HCT116 (cell line): ENCODE results near the gene TNIP3. TPM values are rescaled to one million over a fixed set of nuclear protein-coding genes. Genes with fewer than 3 reads are reported as not detected.

Source experiments
- ATAC-seq: fragments of 200-7000 bp; cut with Tn5 transposase; 2 replicates; pipeline ENCODE4 v1.9.1; 2020; ENCODE audit warnings: mild to moderate bottlenecking, moderate library complexity
- BruUV-seq: library from RNA; stranded (reverse); fragments of 400-500 nt; replicated peaks from 2 replicates; lab custom pipeline; 2021; lab: Mats Ljungman, UMichigan
- CTCF ChIA-PET: fragments of 300-600 bp; sonication (Branson Sonifier 250); formaldehyde crosslinking; loops from one replicate; lab custom pipeline; 2021; ENCODE audit warnings: antibody characterized with exemption; lab: Charles Lee
- POLR2A ChIA-PET: fragments of 300-600, 350-600 bp; sonication (Branson Sonifier 250); formaldehyde crosslinking; loops from one replicate; lab custom pipeline; 2021; ENCODE audit warnings: antibody characterized with exemption; lab: Charles Lee
- RAD21 ChIA-PET, 2 experiments: fragments of 300-600 bp; sonication (Branson Sonifier 250); formaldehyde crosslinking; loops; one replicate each; lab custom pipeline; 2023; ENCODE audit warnings: low total read pairs in 2 of 2; ENCODE audit not compliant: uncharacterized antibody in 2 of 2, unreplicated experiment in 2 of 2, low non-redundant PET in 1 of 2; lab: Charles Lee
- DNase-seq: peaks from one replicate; pipeline ENCODE4 v3.0.0-alpha.2; 2010; ENCODE audit warnings: low read depth, low spot score
- H2AFZ ChIP-seq: fragments of 200-600 bp; shearing (Covaris generic), sonication (generic); 2 replicates; pipeline ENCODE4 v1.6.1; 2017; ENCODE audit warnings: low read depth, mixed run types, mixed read lengths, antibody characterized with exemption, low read length; ENCODE audit not compliant: poor library complexity, severe bottlenecking
- H3K27ac ChIP-seq: 2 replicates; pipeline ENCODE4 v1.5.1; 2012; ENCODE audit warnings: low read depth, low read length
- H3K27me3 ChIP-seq: fragments of 200-600 bp; sonication (generic); 2 replicates; pipeline ENCODE4 v1.6.1; 2016; ENCODE audit warnings: mixed run types, low read length, mixed read lengths; ENCODE audit not compliant: insufficient read depth
- H3K36me3 ChIP-seq, 2 experiments: fragments of 200-500 bp in 1 of 2; fragments of 200-600 bp in 1 of 2; sonication (Bioruptor generic) in 1 of 2; sonication (generic) in 1 of 2; 2 replicates each; pipeline versions ENCODE4 v1.5.1 to v1.6.1; 2014 to 2016; ENCODE audit warnings: low read length in 2 of 2, inconsistent platforms in 1 of 2, mixed read lengths in 1 of 2, mixed run types in 1 of 2; ENCODE audit not compliant: insufficient read depth in 2 of 2, control insufficient read depth in 1 of 2
- H3K4me1 ChIP-seq, 2 experiments: fragments of 200-600 bp in 1 of 2; sonication (generic) in 1 of 2; 2 replicates each; pipeline versions ENCODE4 v1.5.1 to v1.6.1; 2012 to 2017; ENCODE audit warnings: low read length in 2 of 2, inconsistent platforms in 1 of 2, mild to moderate bottlenecking in 1 of 2, mixed read lengths in 1 of 2, mixed run types in 1 of 2, moderate library complexity in 1 of 2; ENCODE audit not compliant: insufficient read depth in 2 of 2, control insufficient read depth in 1 of 2
- H3K4me2 ChIP-seq: fragments of 200-600 bp; sonication (generic); 2 replicates; pipeline ENCODE4 v1.6.1; 2017; ENCODE audit warnings: mixed run types, low read length, mixed read lengths
- H3K4me3 ChIP-seq, 2 experiments: fragments of 200-600 bp in 1 of 2; sonication (generic) in 1 of 2; replicated peaks in 1 of 2; 2 replicates each; pipeline ENCODE4 v1.5.1; 2011 to 2016; ENCODE audit warnings: low read length in 2 of 2, control low read depth in 1 of 2, low read depth in 1 of 2, mild to moderate bottlenecking in 1 of 2, mixed read lengths in 1 of 2, mixed run types in 1 of 2
- H3K79me2 ChIP-seq: fragments of 200-600 bp; sonication (generic); 2 replicates; pipeline ENCODE4 v1.6.1; 2017; ENCODE audit warnings: mild to moderate bottlenecking, mixed run types, low read length, moderate library complexity, mixed read lengths; ENCODE audit not compliant: insufficient read depth
- H3K9ac ChIP-seq: fragments of 200-600 bp; sonication (generic); 2 replicates; pipeline ENCODE4 v1.6.1; 2016; ENCODE audit warnings: low read length, mixed read lengths
- H3K9me2 ChIP-seq: fragments of 200-600 bp; sonication (generic), shearing (Covaris generic); 2 replicates; pipeline ENCODE4 v1.6.1; 2017; ENCODE audit warnings: mixed run types, mild to moderate bottlenecking, moderate library complexity; ENCODE audit not compliant: insufficient read depth
- H3K9me3 ChIP-seq, 2 experiments: fragments of 200-500 bp in 1 of 2; fragments of 200-600 bp in 1 of 2; sonication (Bioruptor generic) in 1 of 2; sonication (generic) in 1 of 2; 2 replicates each; pipeline ENCODE4 v1.6.1; 2014 to 2017; ENCODE audit warnings: low read length in 2 of 2, mixed read lengths in 2 of 2, inconsistent platforms in 1 of 2, low read depth in 1 of 2, mild to moderate bottlenecking in 1 of 2, mixed run types in 1 of 2, moderate library complexity in 1 of 2; ENCODE audit not compliant: control insufficient read depth in 1 of 2, insufficient read depth in 1 of 2
- H4K20me1 ChIP-seq: fragments of 200-600 bp; sonication (generic), shearing (Covaris generic); 2 replicates; pipeline ENCODE4 v1.6.1; 2017; ENCODE audit warnings: mixed run types, mild to moderate bottlenecking, moderate library complexity; ENCODE audit not compliant: insufficient read depth
- CBX3 ChIP-seq: IDR thresholded peaks from 2 replicates; pipeline ENCODE4 v1.6.1; 2012; ENCODE audit warnings: low read depth
- CEBPB ChIP-seq: IDR thresholded peaks from 2 replicates; pipeline ENCODE4 v1.6.1; 2012; ENCODE audit warnings: low read depth
- EGR1 ChIP-seq: IDR thresholded peaks from 2 replicates; pipeline ENCODE4 v1.6.1; 2012; ENCODE audit warnings: low read depth
- ELF1 ChIP-seq: IDR thresholded peaks from 2 replicates; pipeline ENCODE4 v1.6.1; 2012; ENCODE audit warnings: low read depth, borderline replicate concordance
- EZH2 ChIP-seq: fragments of 200-600 bp; sonication (generic); IDR thresholded peaks from 2 replicates; pipeline ENCODE4 v1.6.1; 2017; ENCODE audit warnings: antibody characterized with exemption, mixed run types
- EZH2phosphoT487 ChIP-seq: fragments of 200-600 bp; IDR thresholded peaks from 2 replicates; pipeline ENCODE4 v1.6.1; 2018; ENCODE audit warnings: antibody characterized with exemption, borderline replicate concordance
- FOSL1 ChIP-seq: IDR thresholded peaks from 2 replicates; pipeline ENCODE4 v1.6.1; 2012; ENCODE audit warnings: low read depth
- JUND ChIP-seq: IDR thresholded peaks from 2 replicates; pipeline ENCODE4 v1.6.1; 2012
- POLR2A ChIP-seq: IDR thresholded peaks from 2 replicates; pipeline ENCODE4 v1.7.0; 2011; ENCODE audit warnings: borderline replicate concordance; ENCODE audit not compliant: insufficient read depth, insufficient read length; ENCODE audit errors: extremely low read depth
- POLR2AphosphoS5 ChIP-seq: IDR thresholded peaks from 2 replicates; pipeline ENCODE4 v1.6.1; 2011; ENCODE audit warnings: mild to moderate bottlenecking, low read depth, low read length, moderate library complexity
- RAD21 ChIP-seq: IDR thresholded peaks from 2 replicates; pipeline ENCODE4 v1.6.1; 2012; ENCODE audit warnings: low read depth, mild to moderate bottlenecking
- SRF ChIP-seq: IDR thresholded peaks from 2 replicates; pipeline ENCODE4 v1.6.1; 2012; ENCODE audit warnings: low read depth
- TCF7L2 ChIP-seq: IDR thresholded peaks from 2 replicates; pipeline ENCODE4 v1.7.0; 2011; ENCODE audit warnings: borderline replicate concordance, inconsistent platforms; ENCODE audit not compliant: insufficient read depth, insufficient read length; ENCODE audit errors: extremely low read depth
- ZFX ChIP-seq: fragments of 450-650 bp; IDR thresholded peaks from 2 replicates; pipeline ENCODE4 v1.6.1; 2017
- ZNF274 ChIP-seq: fragments of 200-500 bp; sonication (Bioruptor generic); IDR thresholded peaks from 2 replicates; pipeline ENCODE4 v1.6.1; 2014; ENCODE audit warnings: mild to moderate bottlenecking, low read depth, low read length, inconsistent platforms
- intact Hi-C: fragments of 100-400 bp; cut with micrococcal nuclease; formaldehyde crosslinking; loops from 2 replicates; pipeline ENCODE4 v1.10.0; 2022
- total RNA-seq: library from RNA; stranded (reverse); gene quantifications from one replicate; pipeline ENCODE4 v1.2.1, GENCODE V29; 2021; ENCODE audit not compliant: unreplicated experiment
- TF ChIP-seq, protein P1 (sequence below): IDR thresholded peaks from 2 replicates; pipeline ENCODE4 v1.6.1; 2012
- TF ChIP-seq, protein P2 (sequence below): IDR thresholded peaks from 2 replicates; pipeline ENCODE4 v1.6.1; 2012; ENCODE audit warnings: low read depth
- TF ChIP-seq, protein P3 (sequence below), 3 experiments: fragments of 200-600 bp in 1 of 3; sonication (generic) in 1 of 3; IDR thresholded peaks in 2 of 3; conservative IDR thresholded peaks in 1 of 3; 2 replicates each; pipeline ENCODE4 v1.5.1; 2012 to 2017; ENCODE audit warnings: low read depth in 2 of 3, low read length in 2 of 3, antibody characterized with exemption in 1 of 3, borderline replicate concordance in 1 of 3, control low read depth in 1 of 3, mild to moderate bottlenecking in 1 of 3, mixed read lengths in 1 of 3, mixed run types in 1 of 3, moderate library complexity in 1 of 3; ENCODE audit not compliant: insufficient read depth in 1 of 3
- TF ChIP-seq, protein P4 (sequence below): IDR thresholded peaks from 2 replicates; pipeline ENCODE4 v1.6.1; 2011; ENCODE audit warnings: mild to moderate bottlenecking, low read length, moderate library complexity; ENCODE audit not compliant: insufficient replicate concordance; ENCODE audit errors: extremely low read depth

TNIP3 gene
- total RNA-seq, 1 experiment from 2014 or later: not detected

DNA sequence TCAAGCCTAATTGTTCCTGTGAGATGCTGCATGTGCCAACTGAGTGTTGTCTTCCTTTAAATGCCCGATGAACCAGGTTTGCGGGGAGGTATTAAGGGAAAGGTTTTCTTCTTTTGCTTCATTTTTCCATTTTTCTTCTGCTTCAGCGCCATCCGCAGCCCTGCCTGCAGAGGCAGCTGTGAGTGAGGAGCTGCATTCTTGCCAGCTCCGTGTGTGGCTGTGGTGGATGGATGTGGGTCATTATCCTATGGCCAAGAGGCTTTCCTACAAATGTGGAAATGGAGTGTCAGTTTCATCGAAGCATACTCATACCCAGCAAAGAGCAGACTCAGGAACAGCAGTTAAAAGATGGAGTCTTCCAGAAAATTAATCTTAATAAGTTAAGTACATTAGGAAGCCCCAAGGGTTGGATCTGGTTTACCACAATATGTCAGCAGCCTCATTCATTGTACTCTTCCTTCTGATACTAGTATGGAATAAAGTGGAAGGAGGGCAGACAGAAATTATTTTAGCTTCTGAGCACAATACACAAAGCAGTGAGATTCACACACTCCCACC lies 37.6 kb downstream of the TNIP3 start:
- H3K9ac ChIP-seq: no peak overlapping the region
- no peaks in the 10 kb centered on the region for H3K36me3 ChIP-seq
- H3K9me2 ChIP-seq: no peaks in the 10 kb centered on the region
- H3K9me3 ChIP-seq: no peaks in the 10 kb centered on the region
- CTCF ChIA-PET: no interaction called here
- H2AFZ ChIP-seq: no peak overlapping the region
- no peak for DNase-seq
- ATAC-seq: no peak
- no peak overlapping the region for H3K4me3 ChIP-seq
- TF ChIP-seq, protein P1, sequence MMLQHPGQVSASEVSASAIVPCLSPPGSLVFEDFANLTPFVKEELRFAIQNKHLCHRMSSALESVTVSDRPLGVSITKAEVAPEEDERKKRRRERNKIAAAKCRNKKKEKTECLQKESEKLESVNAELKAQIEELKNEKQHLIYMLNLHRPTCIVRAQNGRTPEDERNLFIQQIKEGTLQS: no peak
- TF ChIP-seq, protein P2, sequence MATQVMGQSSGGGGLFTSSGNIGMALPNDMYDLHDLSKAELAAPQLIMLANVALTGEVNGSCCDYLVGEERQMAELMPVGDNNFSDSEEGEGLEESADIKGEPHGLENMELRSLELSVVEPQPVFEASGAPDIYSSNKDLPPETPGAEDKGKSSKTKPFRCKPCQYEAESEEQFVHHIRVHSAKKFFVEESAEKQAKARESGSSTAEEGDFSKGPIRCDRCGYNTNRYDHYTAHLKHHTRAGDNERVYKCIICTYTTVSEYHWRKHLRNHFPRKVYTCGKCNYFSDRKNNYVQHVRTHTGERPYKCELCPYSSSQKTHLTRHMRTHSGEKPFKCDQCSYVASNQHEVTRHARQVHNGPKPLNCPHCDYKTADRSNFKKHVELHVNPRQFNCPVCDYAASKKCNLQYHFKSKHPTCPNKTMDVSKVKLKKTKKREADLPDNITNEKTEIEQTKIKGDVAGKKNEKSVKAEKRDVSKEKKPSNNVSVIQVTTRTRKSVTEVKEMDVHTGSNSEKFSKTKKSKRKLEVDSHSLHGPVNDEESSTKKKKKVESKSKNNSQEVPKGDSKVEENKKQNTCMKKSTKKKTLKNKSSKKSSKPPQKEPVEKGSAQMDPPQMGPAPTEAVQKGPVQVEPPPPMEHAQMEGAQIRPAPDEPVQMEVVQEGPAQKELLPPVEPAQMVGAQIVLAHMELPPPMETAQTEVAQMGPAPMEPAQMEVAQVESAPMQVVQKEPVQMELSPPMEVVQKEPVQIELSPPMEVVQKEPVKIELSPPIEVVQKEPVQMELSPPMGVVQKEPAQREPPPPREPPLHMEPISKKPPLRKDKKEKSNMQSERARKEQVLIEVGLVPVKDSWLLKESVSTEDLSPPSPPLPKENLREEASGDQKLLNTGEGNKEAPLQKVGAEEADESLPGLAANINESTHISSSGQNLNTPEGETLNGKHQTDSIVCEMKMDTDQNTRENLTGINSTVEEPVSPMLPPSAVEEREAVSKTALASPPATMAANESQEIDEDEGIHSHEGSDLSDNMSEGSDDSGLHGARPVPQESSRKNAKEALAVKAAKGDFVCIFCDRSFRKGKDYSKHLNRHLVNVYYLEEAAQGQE: no peak
- no peak for TF ChIP-seq ZNF274
- TF ChIP-seq, protein P3, sequence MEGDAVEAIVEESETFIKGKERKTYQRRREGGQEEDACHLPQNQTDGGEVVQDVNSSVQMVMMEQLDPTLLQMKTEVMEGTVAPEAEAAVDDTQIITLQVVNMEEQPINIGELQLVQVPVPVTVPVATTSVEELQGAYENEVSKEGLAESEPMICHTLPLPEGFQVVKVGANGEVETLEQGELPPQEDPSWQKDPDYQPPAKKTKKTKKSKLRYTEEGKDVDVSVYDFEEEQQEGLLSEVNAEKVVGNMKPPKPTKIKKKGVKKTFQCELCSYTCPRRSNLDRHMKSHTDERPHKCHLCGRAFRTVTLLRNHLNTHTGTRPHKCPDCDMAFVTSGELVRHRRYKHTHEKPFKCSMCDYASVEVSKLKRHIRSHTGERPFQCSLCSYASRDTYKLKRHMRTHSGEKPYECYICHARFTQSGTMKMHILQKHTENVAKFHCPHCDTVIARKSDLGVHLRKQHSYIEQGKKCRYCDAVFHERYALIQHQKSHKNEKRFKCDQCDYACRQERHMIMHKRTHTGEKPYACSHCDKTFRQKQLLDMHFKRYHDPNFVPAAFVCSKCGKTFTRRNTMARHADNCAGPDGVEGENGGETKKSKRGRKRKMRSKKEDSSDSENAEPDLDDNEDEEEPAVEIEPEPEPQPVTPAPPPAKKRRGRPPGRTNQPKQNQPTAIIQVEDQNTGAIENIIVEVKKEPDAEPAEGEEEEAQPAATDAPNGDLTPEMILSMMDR (IDR thresholded peaks at IDR 0.05 in 2 of 3, conservative IDR thresholded peaks at IDR 0.05 in 1 of 3; ENCODE audit: borderline replicate concordance in 1 of 3, insufficient read depth in 1 of 3, low read depth in 2 of 3, low read length in 2 of 3): no peak
- TF ChIP-seq EZH2: no peak
- TF ChIP-seq FOSL1: no peak
- TF ChIP-seq EZH2phosphoT487: no peak
- no peak for TF ChIP-seq ELF1
- TF ChIP-seq, protein P4, sequence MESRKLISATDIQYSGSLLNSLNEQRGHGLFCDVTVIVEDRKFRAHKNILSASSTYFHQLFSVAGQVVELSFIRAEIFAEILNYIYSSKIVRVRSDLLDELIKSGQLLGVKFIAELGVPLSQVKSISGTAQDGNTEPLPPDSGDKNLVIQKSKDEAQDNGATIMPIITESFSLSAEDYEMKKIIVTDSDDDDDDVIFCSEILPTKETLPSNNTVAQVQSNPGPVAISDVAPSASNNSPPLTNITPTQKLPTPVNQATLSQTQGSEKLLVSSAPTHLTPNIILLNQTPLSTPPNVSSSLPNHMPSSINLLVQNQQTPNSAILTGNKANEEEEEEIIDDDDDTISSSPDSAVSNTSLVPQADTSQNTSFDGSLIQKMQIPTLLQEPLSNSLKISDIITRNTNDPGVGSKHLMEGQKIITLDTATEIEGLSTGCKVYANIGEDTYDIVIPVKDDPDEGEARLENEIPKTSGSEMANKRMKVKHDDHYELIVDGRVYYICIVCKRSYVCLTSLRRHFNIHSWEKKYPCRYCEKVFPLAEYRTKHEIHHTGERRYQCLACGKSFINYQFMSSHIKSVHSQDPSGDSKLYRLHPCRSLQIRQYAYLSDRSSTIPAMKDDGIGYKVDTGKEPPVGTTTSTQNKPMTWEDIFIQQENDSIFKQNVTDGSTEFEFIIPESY: no peak
- no peak for TF ChIP-seq POLR2AphosphoS5
- TF ChIP-seq ZFX: no peak
- TF ChIP-seq CEBPB: no peak
- no peak for TF ChIP-seq EGR1
- TF ChIP-seq POLR2A: no peak
- TF ChIP-seq JUND: no peak
- TF ChIP-seq CBX3: no peak
- TF ChIP-seq TCF7L2: no peak
- no peak for TF ChIP-seq RAD21
- no peak for TF ChIP-seq SRF
- no peak overlapping the region for H3K4me2 ChIP-seq
- H3K4me1 ChIP-seq: no peaks in the 10 kb centered on the region
- H3K79me2 ChIP-seq: no peaks in the 10 kb centered on the region
- POLR2A ChIA-PET: no interaction called here
- intact Hi-C loops: no loop called here
- RAD21 ChIA-PET: no interaction called here
- H3K27me3 ChIP-seq: no peaks in the 10 kb centered on the region
- BruUV-seq: no TSS peak
- H3K27ac ChIP-seq: no peak overlapping the region
- H4K20me1 ChIP-seq: no peaks in the 10 kb centered on the region
